H1 (cell line): ENCODE results near the gene SLC38A10. TPM values are rescaled to one million over a fixed set of nuclear protein-coding genes. Genes with fewer than 3 reads are reported as not detected.

Source experiments
- CTCF ChIA-PET: fragments of 300-600 bp; sonication (Branson Sonifier 250); formaldehyde crosslinking; loops from one replicate; lab custom pipeline; 2021; ENCODE audit not compliant: partially characterized antibody; lab: Charles Lee
- POLR2A ChIA-PET: fragments of 300-600 bp; sonication (Branson Sonifier 250); formaldehyde crosslinking; loops from one replicate; lab custom pipeline; 2021; ENCODE audit warnings: inconsistent platforms; ENCODE audit not compliant: partially characterized antibody; lab: Charles Lee
- DNase-seq, 2 experiments: peaks; one replicate each; pipeline versions ENCODE4 v3.0.0 to v3.0.0-alpha.2; 2010 to 2022; ENCODE audit warnings: low spot score in 2 of 2, low read depth in 1 of 2, mixed read lengths in 1 of 2
- FAIRE-seq: peaks from 2 replicates; lab custom pipeline; 2011; peaks lifted over from hg19 to GRCh38; lab: Jason Lieb, UNC
- H2AFZ ChIP-seq: 2 replicates; pipeline ENCODE4 v1.8.1; 2012; ENCODE audit warnings: low read length, inconsistent platforms
- H2AK5ac ChIP-seq: 2 replicates; pipeline ENCODE4 v1.6.1; 2013; ENCODE audit warnings: low read depth, low read length
- H2BK120ac ChIP-seq: replicated peaks from 2 replicates; pipeline ENCODE3; 2013; ENCODE audit warnings: low read depth, low read length, inconsistent platforms
- H2BK12ac ChIP-seq: 2 replicates; pipeline ENCODE4 v1.6.1; 2013; ENCODE audit warnings: low read depth, low read length
- H2BK15ac ChIP-seq: 2 replicates; pipeline ENCODE4 v1.6.1; 2013; ENCODE audit warnings: low read length
- H2BK20ac ChIP-seq: 2 replicates; pipeline ENCODE4 v1.6.1; 2013; ENCODE audit warnings: low read length
- H2BK5ac ChIP-seq: 2 replicates; pipeline ENCODE4 v1.6.1; 2013; ENCODE audit warnings: low read depth, low read length
- H3K14ac ChIP-seq: 2 replicates; pipeline ENCODE4 v1.6.1; 2013; ENCODE audit warnings: inconsistent platforms; ENCODE audit not compliant: insufficient read length
- H3K18ac ChIP-seq: 2 replicates; pipeline ENCODE4 v1.6.1; 2013; ENCODE audit warnings: low read length; ENCODE audit errors: extremely low read depth
- H3K23ac ChIP-seq: 2 replicates; pipeline ENCODE4 v1.6.1; 2013; ENCODE audit warnings: inconsistent platforms; ENCODE audit not compliant: insufficient read length
- H3K23me2 ChIP-seq: 2 replicates; pipeline ENCODE4 v1.6.1; 2013; ENCODE audit warnings: low read depth, low read length
- H3K27ac ChIP-seq: 2 replicates; pipeline ENCODE4 v1.6.1; 2011; ENCODE audit warnings: low read depth, low read length, inconsistent platforms
- H3K27me3 ChIP-seq, 4 experiments: replicated peaks in 1 of 4; 1 replicate in 1 of 4; 2 replicates in 3 of 4; pipeline versions ENCODE4 v1.6.1 to v1.8.1; 2011 to 2013; ENCODE audit warnings: low read length in 3 of 4, mild to moderate bottlenecking in 3 of 4, inconsistent platforms in 2 of 4, mixed read lengths in 2 of 4, moderate library complexity in 1 of 4; ENCODE audit not compliant: control insufficient read depth in 3 of 4, insufficient read depth in 3 of 4; ENCODE audit errors: extremely low read depth in 1 of 4
- H3K36me3 ChIP-seq, 4 experiments: 2 replicates each; pipeline versions ENCODE4 v1.6.1 to v1.8.1; 2011 to 2013; ENCODE audit warnings: mild to moderate bottlenecking in 4 of 4, low read length in 3 of 4, moderate library complexity in 2 of 4, control low read depth in 1 of 4, inconsistent platforms in 1 of 4; ENCODE audit not compliant: insufficient read depth in 4 of 4, control insufficient read depth in 2 of 4
- H3K4ac ChIP-seq: replicated peaks from 2 replicates; pipeline ENCODE3; 2013; ENCODE audit warnings: low read length, low read depth, mixed read lengths, inconsistent platforms; ENCODE audit not compliant: insufficient read length
- H3K4me1 ChIP-seq, 4 experiments: replicated peaks in 1 of 4; 1 replicate in 1 of 4; 2 replicates in 3 of 4; pipeline versions ENCODE4 v1.6.1 to v1.8.1; 2011 to 2013; ENCODE audit warnings: low read length in 3 of 4, inconsistent platforms in 2 of 4, mixed read lengths in 1 of 4; ENCODE audit not compliant: insufficient read depth in 4 of 4, control insufficient read depth in 3 of 4
- H3K4me2 ChIP-seq, 2 experiments: 2 replicates each; pipeline versions ENCODE4 v1.6.1 to v1.8.1; 2011 to 2013; ENCODE audit warnings: low read depth in 2 of 2, low read length in 2 of 2, control low read depth in 1 of 2, inconsistent platforms in 1 of 2, mild to moderate bottlenecking in 1 of 2; ENCODE audit not compliant: insufficient read depth in 1 of 2
- H3K4me3 ChIP-seq, 4 experiments: fragments of 200-600, 300-600 bp in 1 of 4; sonication (generic), shearing (Covaris generic), sonication (Bioruptor Twin) in 1 of 4; 2 replicates each; pipeline versions ENCODE4 v1.5.1 to v1.8.1; 2011 to 2016; ENCODE audit warnings: low read length in 4 of 4, low read depth in 3 of 4, control low read depth in 2 of 4, inconsistent platforms in 2 of 4, mild to moderate bottlenecking in 2 of 4, mixed read lengths in 1 of 4, moderate library complexity in 1 of 4; ENCODE audit not compliant: insufficient read depth in 2 of 4; ENCODE audit errors: extremely low read depth in 1 of 4
- H3K56ac ChIP-seq: replicated peaks from 2 replicates; pipeline ENCODE3; 2013; ENCODE audit warnings: low read depth, mild to moderate bottlenecking, mixed read lengths, low read length, inconsistent platforms; ENCODE audit not compliant: insufficient read length
- H3K79me1 ChIP-seq: 2 replicates; pipeline ENCODE4 v1.6.1; 2013; ENCODE audit warnings: low read depth, low read length, control low read depth
- H3K79me2 ChIP-seq, 2 experiments: 2 replicates each; pipeline versions ENCODE4 v1.6.1 to v1.8.1; 2012 to 2013; ENCODE audit warnings: low read length in 2 of 2, mild to moderate bottlenecking in 2 of 2, inconsistent platforms in 1 of 2; ENCODE audit not compliant: insufficient read depth in 2 of 2, control insufficient read depth in 1 of 2
- H3K9ac ChIP-seq, 4 experiments: replicated peaks in 1 of 4; 1 replicate in 1 of 4; 2 replicates in 3 of 4; pipeline versions ENCODE4 v1.6.1 to v1.8.1; 2011 to 2013; ENCODE audit warnings: low read depth in 3 of 4, low read length in 3 of 4, control low read depth in 2 of 4, mild to moderate bottlenecking in 2 of 4, moderate library complexity in 2 of 4, inconsistent platforms in 1 of 4; ENCODE audit errors: extremely low read depth in 1 of 4
- H3K9me3 ChIP-seq, 2 experiments: 2 replicates each; pipeline versions ENCODE4 v1.6.1 to v1.8.1; 2012 to 2013; ENCODE audit warnings: mild to moderate bottlenecking in 2 of 2, moderate library complexity in 2 of 2, control low read depth in 1 of 2, inconsistent platforms in 1 of 2, low read depth in 1 of 2, low read length in 1 of 2, mixed read lengths in 1 of 2; ENCODE audit not compliant: insufficient read depth in 2 of 2
- H4K20me1 ChIP-seq, 2 experiments: replicated peaks in 1 of 2; 2 replicates each; pipeline versions ENCODE3 to v1.8.1; 2011 to 2013; ENCODE audit warnings: inconsistent platforms in 2 of 2, low read length in 2 of 2, mild to moderate bottlenecking in 1 of 2; ENCODE audit not compliant: insufficient read depth in 2 of 2, control insufficient read depth in 1 of 2
- H4K5ac ChIP-seq: 2 replicates; pipeline ENCODE4 v1.6.1; 2013; ENCODE audit warnings: low read length, low read depth, mixed read lengths, inconsistent platforms; ENCODE audit not compliant: insufficient read length
- H4K8ac ChIP-seq: 2 replicates; pipeline ENCODE4 v1.8.0; 2013; ENCODE audit warnings: mild to moderate bottlenecking, moderate library complexity, low read length, inconsistent platforms; ENCODE audit not compliant: insufficient read depth; ENCODE audit errors: extremely low read depth
- H4K91ac ChIP-seq: replicated peaks from 2 replicates; pipeline ENCODE3; 2013; ENCODE audit warnings: low read length, mixed read lengths, inconsistent platforms; ENCODE audit not compliant: insufficient read length
- CEBPB ChIP-seq: IDR thresholded peaks from 2 replicates; pipeline ENCODE4 v1.6.1; 2012; ENCODE audit warnings: low read depth, low read length
- EP300 ChIP-seq, 2 experiments: IDR thresholded peaks; 1 replicate in 1 of 2; 2 replicates in 1 of 2; pipeline ENCODE4 v1.6.1; 2011 to 2012; ENCODE audit warnings: low read depth in 2 of 2, low read length in 2 of 2, mild to moderate bottlenecking in 2 of 2, borderline replicate concordance in 1 of 2, inconsistent platforms in 1 of 2, moderate library complexity in 1 of 2
- EZH2 ChIP-seq: fragments of 200-600 bp; sonication (generic); IDR thresholded peaks from 2 replicates; pipeline ENCODE4 v1.7.1; 2012; ENCODE audit warnings: low read depth, mild to moderate bottlenecking, moderate library complexity, low read length, inconsistent platforms; ENCODE audit not compliant: severe bottlenecking
- MAFK ChIP-seq: IDR thresholded peaks from 2 replicates; pipeline ENCODE4 v1.6.1; 2012; ENCODE audit warnings: low read depth, mild to moderate bottlenecking, improper control_type of control experiment, low read length
- NRF1 ChIP-seq: IDR thresholded peaks from 2 replicates; pipeline ENCODE4 v1.6.1; 2011; ENCODE audit warnings: mild to moderate bottlenecking, low read depth, low read length, improper control_type of control experiment
- SP4 ChIP-seq: IDR thresholded peaks from 2 replicates; pipeline ENCODE4 v1.6.1; 2012; ENCODE audit warnings: low read length, inconsistent platforms
- WGBS, 2 experiments: shearing (Covaris generic) in 1 of 2; methylation state at CpG; one replicate each; pipeline versions ENCODE4 v1.1.6 to v1.1.7; 2013 to 2015; ENCODE audit warnings: low lambda C conversion rate in 2 of 2, mixed read lengths in 2 of 2, inconsistent platforms in 1 of 2, low coverage in 1 of 2, missing lambda C conversion rate in 1 of 2; ENCODE audit not compliant: insufficient replicate concordance in 2 of 2, insufficient coverage in 1 of 2, insufficient read length in 1 of 2; ENCODE audit errors: extremely low coverage in 1 of 2, missing lambda C conversion rate in 1 of 2; 5-methylcytosine and 5-hydroxymethylcytosine counted together
- polyA plus RNA-seq, 7 experiments: library from polyadenylated mRNA; depleted of rRNA in 3 of 7; stranded (reverse) in 5 of 7; unstranded in 2 of 7; fragments of >200 nt in 5 of 7; fragments of 200-250 nt in 2 of 7; gene quantifications; 1 replicate in 5 of 7; 2 replicates in 1 of 7; 4 replicates in 1 of 7; pipeline versions ENCODE4 v1.2.1 to v1.2.3, GENCODE V29; 2011 to 2013; ENCODE audit warnings: missing spikeins in 2 of 7, mixed read lengths in 2 of 7
- total RNA-seq: library from RNA; stranded (reverse); fragmentation: NEBNext Ultra II Directional; extraction: Animal tissue kit (Norgen Biotek cat#: 25700); gene quantifications from 2 replicates; pipeline ENCODE4 v1.2.1, GENCODE V29; 2021
- TF ChIP-seq, protein P1 (sequence below): IDR thresholded peaks from 2 replicates; pipeline ENCODE4 v1.6.1; 2011; ENCODE audit warnings: low read length, improper control_type of control experiment
- TF ChIP-seq, protein P2 (sequence below), 3 experiments: IDR thresholded peaks; 1 replicate in 2 of 3; 2 replicates in 1 of 3; pipeline versions ENCODE4 v1.5.1 to v1.6.1; 2011; ENCODE audit warnings: low read length in 3 of 3, mild to moderate bottlenecking in 3 of 3, inconsistent platforms in 2 of 3, low read depth in 1 of 3, moderate library complexity in 1 of 3; ENCODE audit not compliant: insufficient read depth in 1 of 3; ENCODE audit errors: control extremely low read depth in 1 of 3
- TF ChIP-seq, protein P3 (sequence below): IDR thresholded peaks from 2 replicates; pipeline ENCODE4 v1.6.1; 2012; ENCODE audit warnings: inconsistent platforms

Gene SLC38A10
- total and polyA plus RNA-seq, 2 of the 8 experiments (the other 6 are each of a cell fraction or from before 2014, with no cell fraction given) = 26.4 to 41.0 TPM

DNA sequence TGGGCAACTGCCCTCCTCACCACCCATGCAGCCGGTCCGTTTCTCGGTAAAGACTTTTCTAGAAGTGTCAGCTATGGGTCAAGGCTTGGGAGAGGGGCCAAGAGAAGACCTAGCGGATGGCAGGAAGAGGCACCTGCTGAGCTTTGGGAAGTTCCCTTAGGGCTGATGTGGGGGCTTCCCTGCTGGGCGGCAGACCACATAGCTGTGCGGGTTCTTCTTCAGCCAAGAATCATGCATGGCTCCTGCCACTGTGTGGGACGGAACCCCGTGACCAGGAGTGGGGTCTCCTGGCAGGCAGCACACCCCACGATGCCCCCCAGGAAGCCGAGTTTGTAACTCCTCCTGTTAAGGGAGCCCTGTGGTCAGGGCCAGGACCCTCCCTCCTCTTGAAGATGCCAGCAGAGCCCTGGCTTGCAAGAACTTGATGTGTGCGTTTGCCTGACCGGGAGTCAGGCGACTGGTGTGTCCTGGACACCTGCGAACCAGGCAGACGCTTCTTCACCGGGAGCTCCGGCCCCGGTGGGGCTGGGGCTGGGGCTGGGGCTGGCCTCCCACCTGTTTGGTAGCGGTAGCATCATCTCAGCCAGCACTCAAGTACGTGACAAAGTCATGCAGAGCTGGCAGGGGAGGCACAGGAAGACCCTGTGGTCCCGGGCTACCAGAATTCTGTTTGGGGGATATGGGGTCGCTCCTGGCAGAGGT is 17.7 kb upstream of the SLC38A10 start:
- no peak overlapping the region for H2AK5ac ChIP-seq
- DNase-seq (no peak), FAIRE-seq (no peak)
- CTCF ChIA-PET = interaction anchor here (0.5 to 10.3 kb wide), 9 partner anchors 9 to 96 kb away, joined by 3 to 80 read pairs (median 4); no protein-coding TSS in a partner anchor
- no peak overlapping the region for H4K8ac ChIP-seq
- H3K27me3 ChIP-seq = no peaks in the 10 kb centered on the region
- WGBS, 2 experiments = 89% methylated on average over 10 of the region's 22 CpGs; no CpG with 5 or more reads in 1 of the 2 experiments
- no peak overlapping the region for H2BK5ac ChIP-seq
- POLR2A ChIA-PET = no interaction called here
- H3K36me3 ChIP-seq = no peaks in the 10 kb centered on the region
- H3K4me3 ChIP-seq = no peak overlapping the region
- no peak overlapping the region for H3K9ac ChIP-seq
- H3K18ac ChIP-seq = no peak overlapping the region; the same call in 1 of the 2 replicates
- H3K4me1 ChIP-seq = peaks cover 5 to 22% (median 19%) of the 10 kb centered on the region in 4 experiments
- no peak overlapping the region for H2BK120ac ChIP-seq
- no peak overlapping the region for H3K23ac ChIP-seq
- H2BK20ac ChIP-seq = no peak overlapping the region
- H2AFZ ChIP-seq = no peak overlapping the region
- no peak overlapping the region for H3K14ac ChIP-seq
- H2BK15ac ChIP-seq = no peak overlapping the region
- H3K4me2 ChIP-seq = no peak overlapping the region
- H3K23me2 ChIP-seq = no peaks in the 10 kb centered on the region
- H3K4ac ChIP-seq = no peak overlapping the region
- H3K56ac ChIP-seq = no peak overlapping the region
- no peaks in the 10 kb centered on the region for H4K20me1 ChIP-seq
- no peak overlapping the region for H3K27ac ChIP-seq
- H3K9me3 ChIP-seq = no peaks in the 10 kb centered on the region
- no peak overlapping the region for H4K91ac ChIP-seq
- no peaks in the 10 kb centered on the region for H3K79me2 ChIP-seq
- H2BK12ac ChIP-seq = no peak overlapping the region
- H4K5ac ChIP-seq = no peak overlapping the region
- H3K79me1 ChIP-seq = no peaks in the 10 kb centered on the region
- TF ChIP-seq, protein P1, sequence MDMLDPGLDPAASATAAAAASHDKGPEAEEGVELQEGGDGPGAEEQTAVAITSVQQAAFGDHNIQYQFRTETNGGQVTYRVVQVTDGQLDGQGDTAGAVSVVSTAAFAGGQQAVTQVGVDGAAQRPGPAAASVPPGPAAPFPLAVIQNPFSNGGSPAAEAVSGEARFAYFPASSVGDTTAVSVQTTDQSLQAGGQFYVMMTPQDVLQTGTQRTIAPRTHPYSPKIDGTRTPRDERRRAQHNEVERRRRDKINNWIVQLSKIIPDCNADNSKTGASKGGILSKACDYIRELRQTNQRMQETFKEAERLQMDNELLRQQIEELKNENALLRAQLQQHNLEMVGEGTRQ = no peak
- no peak for TF ChIP-seq EP300 (IDR thresholded peaks at IDR 0.05; ENCODE audit: borderline replicate concordance in 1 of 2, low read depth in 2 of 2, low read length in 2 of 2)
- TF ChIP-seq EZH2 = no peak
- TF ChIP-seq, protein P2, sequence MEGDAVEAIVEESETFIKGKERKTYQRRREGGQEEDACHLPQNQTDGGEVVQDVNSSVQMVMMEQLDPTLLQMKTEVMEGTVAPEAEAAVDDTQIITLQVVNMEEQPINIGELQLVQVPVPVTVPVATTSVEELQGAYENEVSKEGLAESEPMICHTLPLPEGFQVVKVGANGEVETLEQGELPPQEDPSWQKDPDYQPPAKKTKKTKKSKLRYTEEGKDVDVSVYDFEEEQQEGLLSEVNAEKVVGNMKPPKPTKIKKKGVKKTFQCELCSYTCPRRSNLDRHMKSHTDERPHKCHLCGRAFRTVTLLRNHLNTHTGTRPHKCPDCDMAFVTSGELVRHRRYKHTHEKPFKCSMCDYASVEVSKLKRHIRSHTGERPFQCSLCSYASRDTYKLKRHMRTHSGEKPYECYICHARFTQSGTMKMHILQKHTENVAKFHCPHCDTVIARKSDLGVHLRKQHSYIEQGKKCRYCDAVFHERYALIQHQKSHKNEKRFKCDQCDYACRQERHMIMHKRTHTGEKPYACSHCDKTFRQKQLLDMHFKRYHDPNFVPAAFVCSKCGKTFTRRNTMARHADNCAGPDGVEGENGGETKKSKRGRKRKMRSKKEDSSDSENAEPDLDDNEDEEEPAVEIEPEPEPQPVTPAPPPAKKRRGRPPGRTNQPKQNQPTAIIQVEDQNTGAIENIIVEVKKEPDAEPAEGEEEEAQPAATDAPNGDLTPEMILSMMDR (IDR thresholded peaks at IDR 0.05; ENCODE audit: control extremely low read depth in 1 of 3, insufficient read depth in 1 of 3, low read depth in 1 of 3, low read length in 3 of 3) = no peak
- no peak for TF ChIP-seq NRF1
- TF ChIP-seq, protein P3, sequence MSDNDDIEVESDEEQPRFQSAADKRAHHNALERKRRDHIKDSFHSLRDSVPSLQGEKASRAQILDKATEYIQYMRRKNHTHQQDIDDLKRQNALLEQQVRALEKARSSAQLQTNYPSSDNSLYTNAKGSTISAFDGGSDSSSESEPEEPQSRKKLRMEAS = no peak
- TF ChIP-seq MAFK = no peak
- TF ChIP-seq SP4 = no peak
- TF ChIP-seq CEBPB = no peak
